SH-SY5Y (cell line): Measurements from ENCODE around the gene GLDN.

Source experiments
- GATA2 ChIP-seq: IDR thresholded peaks from 2 replicates; pipeline ENCODE4 v1.6.1; 2011; ENCODE audit warnings: mild to moderate bottlenecking, low read depth, low read length
- GATA3 ChIP-seq: IDR thresholded peaks from 2 replicates; pipeline ENCODE4 v1.6.1; 2011; ENCODE audit warnings: low read depth, mild to moderate bottlenecking, low read length, moderate library complexity

DNA sequence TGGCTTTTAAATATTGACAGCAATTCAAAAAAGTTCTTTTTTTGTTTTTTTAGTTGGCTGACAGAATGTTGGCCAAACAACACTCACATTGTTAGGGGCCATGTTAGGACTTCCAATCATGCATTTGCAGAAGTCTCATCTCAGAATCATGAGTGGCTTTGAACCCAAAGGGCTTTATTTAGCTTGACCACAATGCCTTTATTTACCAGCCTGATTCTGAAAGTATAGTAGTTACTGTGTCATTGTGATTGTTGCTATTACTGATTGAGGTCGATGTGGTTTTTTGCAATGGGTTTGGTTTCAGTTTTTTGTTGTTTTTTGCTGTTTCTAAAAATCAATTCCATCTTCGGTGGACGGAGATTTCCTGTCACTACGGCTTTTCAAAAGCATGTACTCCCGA, 7.2 kb downstream of the GLDN start:
- TF ChIP-seq GATA2 (no peak), GATA3 (no peak)
